GM19023 (cell line): ENCODE measurements around the gene RRH.
"Not testable (repeated sequence)": the region's sequence is repeated elsewhere in the genome, so short reads cannot be mapped to it uniquely, and the experiment has no call there.

Experiments
- ATAC-seq: cut with Tn5 transposase; IDR thresholded peaks from one replicate; pipeline ENCODE4 v1.9.1; 2021; ENCODE audit warnings: mild to moderate bottlenecking, moderate library complexity; ENCODE audit not compliant: unreplicated experiment

The RRH gene

GRCh38 chr4:109836985-109837384, 9.2 kb downstream of the RRH start:
- ATAC-seq, result no peak

- ATAC-seq, result no peak
Measured at GRCh38 chr4:109846395-109847098, 18.8 kb downstream of the RRH start.

GRCh38 chr4:109847896-109848442, 20.2 kb downstream of the RRH start, which contains the start of gene LRIT3:
LRIT3 (plus strand) TSS chr4:109848107; CDS start chr4:109848202, 95 bp downstream.
- ATAC-seq, result no peak

DNA sequence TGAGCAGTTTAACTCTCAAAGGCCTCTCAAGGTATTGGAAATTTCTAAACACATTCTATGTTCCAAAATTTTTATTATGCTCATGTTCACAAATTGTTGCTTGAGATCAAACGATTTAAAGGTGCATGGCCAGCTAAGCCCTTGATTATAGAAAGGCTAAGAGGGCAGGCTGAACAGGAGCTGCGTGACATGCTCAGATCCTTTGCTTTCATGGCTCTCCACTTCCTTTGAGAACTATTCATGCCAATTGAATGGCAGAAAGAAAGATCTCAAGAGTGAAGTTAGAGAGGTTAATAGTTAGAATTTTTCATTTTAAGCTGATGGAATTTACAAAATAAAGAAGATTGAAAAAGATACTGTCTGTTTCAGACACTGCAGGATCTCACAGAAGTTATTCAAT, 20.7 kb downstream of the RRH start:
- ATAC-seq, result no peak

DNA sequence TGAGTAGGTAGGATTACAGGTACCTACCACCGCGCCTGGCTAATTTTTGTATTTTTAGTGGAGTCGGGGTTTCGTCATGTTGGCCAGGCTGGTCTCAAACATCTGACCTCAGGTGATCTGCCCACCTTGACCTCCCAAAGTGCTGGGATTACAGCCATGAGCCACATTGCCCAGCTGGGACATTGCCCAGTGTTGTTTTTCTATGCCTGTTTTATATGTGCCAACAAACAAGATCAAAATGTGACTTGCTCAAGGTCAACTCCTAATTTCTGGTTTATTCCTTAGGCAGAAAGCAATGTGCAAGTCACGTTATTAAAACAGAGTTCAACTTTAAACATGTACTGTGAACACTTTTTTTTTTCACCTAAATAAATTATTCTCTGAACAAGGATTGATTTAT, 22.8 kb downstream of the RRH start:
- no peak for ATAC-seq

DNA sequence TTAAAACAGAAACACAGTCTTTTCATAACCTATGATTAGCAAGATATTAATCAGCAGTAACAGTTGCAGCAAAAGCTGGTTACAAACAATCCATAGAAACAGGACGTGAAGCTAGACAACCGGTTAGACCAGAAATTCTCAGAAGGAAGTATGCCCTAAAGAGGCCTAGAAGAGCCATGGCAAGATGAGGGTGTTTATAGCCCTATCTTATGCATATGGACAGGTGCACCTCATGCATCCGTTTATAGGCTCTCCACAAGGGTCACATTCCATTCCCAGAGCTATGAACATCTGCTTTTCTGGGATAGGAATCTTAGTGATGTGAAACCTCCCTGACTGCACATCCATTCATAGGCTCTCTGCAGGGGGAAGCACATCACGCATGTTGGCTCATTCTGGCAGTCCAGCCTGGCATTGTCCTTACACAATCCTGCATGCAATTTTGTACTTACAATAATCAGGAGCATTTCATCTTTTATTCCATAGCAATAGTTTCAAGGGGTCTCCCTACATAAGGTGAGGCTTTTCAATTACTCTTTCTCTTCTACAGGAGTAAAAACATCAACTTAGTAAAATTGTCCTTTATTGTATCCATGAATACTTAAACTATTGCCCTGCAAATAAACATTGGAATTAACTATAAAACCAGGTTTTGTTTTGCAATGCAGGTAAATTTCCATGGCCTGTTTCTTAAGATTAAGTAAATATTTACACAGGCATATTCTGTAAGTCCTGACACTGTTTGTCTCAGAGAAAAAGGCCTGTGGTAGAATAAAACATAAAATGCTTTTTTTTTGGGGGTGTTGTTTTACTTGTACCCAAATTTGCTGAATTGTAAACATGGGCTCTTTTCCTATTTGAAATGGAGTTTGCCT, 31.9 kb downstream of the RRH start:
- not testable (repeated sequence) for ATAC-seq

DNA sequence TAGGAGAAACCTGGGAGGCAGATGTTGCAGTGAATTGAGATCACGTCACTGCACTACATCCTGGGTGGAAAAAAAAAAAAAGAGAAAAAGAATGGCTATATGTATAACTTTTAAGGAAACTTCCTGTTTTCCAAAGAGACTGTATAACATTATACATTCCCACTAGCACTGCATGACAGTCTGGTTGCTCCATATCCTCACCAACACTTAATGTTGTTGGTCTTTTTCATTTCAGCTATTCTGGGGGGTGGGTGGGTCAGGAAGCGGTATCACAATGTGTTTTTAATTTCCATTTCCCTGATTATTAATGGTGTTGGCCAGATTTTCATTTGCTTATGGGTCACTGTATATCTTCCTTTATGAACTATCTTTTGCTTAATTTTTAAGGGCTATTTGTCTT, 33.5 kb downstream of the RRH start:
- ATAC-seq, result no peak

GRCh38 chr4:109861916-109862511, 34.2 kb downstream of the RRH start:
- no peak for ATAC-seq

DNA sequence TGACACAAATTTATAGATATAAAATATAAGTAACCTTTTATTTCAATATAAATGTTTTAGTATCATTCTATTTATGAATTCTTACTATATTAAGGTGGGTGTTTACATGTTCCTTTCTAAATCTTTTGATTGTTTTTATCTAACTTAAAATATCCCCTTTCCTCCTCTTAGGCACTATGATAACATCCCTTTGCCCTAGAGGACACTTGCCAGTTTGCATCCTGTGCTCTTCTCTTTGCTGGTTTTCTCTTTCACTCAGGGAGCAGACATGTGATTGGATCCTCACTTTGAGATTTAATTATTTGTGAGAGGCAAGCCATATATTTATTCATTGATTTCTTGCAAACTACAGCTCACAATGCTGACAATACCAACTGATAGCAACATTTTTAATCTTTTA, 36.4 kb downstream of the RRH start:
- ATAC-seq, result no peak

DNA sequence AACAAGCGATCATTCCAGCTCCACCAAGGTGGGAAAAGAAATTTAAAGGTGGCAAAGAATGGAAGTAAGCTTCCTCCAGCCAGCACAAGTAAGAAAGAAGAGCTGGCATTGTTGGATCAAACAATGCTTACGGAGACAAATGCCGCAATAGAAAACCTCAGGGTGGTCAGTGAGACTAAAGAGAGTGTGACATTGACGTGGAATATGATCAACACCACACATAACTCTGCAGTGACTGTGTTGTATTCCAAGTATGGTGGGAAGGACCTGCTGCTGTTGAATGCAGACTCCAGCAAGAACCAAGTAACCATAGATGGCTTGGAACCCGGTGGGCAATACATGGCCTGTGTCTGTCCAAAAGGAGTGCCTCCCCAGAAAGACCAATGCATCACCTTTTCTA, 42.3 kb downstream of the RRH start:
- ATAC-seq, result no peak

DNA sequence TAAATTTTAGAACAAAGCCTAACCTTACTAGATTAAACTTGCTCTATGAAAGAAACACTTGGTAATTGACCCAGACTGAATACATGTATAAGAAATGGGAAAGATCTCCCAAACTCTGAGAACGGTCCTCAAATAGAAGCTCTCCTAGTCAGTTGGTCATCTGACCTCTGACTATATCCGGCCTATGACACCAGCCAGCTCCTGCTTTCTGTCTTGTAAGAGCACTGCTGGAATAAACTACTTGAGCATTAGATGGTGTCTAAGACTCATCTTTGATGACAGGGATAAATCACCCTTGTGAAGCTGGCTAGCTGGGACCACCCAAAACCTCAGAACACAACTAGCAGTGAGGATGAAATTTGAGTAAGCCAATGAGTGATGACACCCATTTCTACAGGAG, 44.3 kb downstream of the RRH start:
- ATAC-seq, result no peak

- no peak for ATAC-seq
Measured at GRCh38 chr4:109872950-109873656, 45.3 kb downstream of the RRH start.

- ATAC-seq, result no peak
Measured at GRCh38 chr4:109873791-109874514, 46.2 kb downstream of the RRH start.

- no peak for ATAC-seq
Measured at GRCh38 chr4:109875106-109875505, 47.3 kb downstream of the RRH start.

DNA sequence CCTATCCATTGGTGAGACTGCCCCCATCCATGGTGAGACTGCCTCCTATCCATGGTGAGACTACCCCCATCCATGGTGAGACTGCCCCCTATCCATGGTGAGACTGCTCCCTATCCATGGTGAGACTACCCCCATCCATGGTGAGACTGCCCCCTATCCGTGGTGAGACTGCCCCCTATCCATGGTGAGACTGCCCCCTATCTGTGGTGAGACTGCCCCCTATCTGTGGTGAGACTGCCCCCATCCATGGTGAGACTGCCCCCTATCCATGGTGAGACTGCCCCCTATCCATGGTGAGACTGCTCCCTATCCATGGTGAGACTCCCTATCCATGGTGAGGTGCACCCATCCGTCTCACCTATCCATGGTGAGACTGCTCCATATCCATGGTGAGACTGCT, 47.8 kb downstream of the RRH start:
- ATAC-seq, result not testable (repeated sequence)

DNA sequence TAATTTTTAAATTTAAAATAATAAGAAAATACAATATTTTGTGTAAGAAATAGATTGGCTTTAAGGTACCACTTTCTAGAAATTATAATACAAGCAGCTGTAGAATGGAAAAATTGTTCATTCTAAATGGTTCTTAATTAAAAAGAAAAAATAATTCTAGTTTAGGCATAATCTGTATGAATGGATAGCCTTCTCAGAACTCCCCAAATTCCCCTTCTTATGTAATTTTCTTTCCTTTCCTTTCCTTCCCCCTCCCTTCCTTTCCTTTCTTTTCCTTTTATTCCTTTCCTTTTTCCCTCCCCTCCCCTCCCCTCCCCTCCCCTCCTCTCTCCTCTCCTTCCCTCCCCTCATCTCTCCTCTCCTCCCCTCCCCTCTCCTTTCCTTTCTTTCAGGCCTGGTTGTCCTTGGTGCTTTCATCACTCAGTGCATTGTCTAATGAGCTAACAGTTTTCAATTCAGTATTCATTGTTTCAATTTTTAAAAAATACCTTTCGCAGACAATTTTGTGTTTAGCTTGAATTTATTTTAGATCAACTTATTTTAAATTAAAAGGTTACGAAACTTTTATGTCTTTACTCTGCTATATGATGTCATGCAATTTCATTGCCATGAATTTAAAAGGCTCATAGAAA, 49.0 kb downstream of the RRH start:
- ATAC-seq, result no peak

GRCh38 chr4:109877400-109877799, 49.6 kb downstream of the RRH start:
- peak; percentile 68 for ATAC-seq

GRCh38 chr4:109878355-109878754, 50.6 kb downstream of the RRH start:
- ATAC-seq, result no peak

DNA sequence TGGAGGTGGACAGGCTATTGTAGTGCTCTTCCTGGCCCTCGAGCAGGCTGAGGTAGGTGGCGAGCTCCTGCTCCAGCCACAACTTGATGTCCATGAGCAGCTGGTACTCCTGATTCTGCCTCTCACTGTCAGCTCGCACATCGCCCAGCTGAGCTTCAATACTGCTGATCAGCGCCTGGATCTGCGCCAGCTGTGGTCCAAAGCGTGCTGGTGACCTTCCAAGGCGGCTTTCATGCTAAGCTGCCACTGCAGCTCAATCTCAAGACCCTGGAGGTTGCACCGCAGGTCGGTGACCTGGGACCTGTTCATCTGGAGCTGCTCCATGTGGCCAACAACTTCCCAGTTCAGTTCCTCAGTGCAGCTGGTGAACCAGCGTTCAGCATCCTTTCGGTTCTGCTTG, 51.3 kb downstream of the RRH start:
- ATAC-seq, result no peak
